GM15510 (cell line): Measurements from ENCODE around the gene MRPL37.

Source experiments
- POLR2A ChIP-seq: IDR thresholded peaks from 3 replicates; pipeline ENCODE4 v1.6.1; 2011; ENCODE audit warnings: borderline replicate concordance; ENCODE audit not compliant: insufficient read length; ENCODE audit errors: extremely low read depth

MRPL37 gene

GRCh38 chr1:54191525-54191924 is 8.4 kb upstream of the MRPL37 start:
- TF ChIP-seq POLR2A: no peak

- TF ChIP-seq POLR2A: no peak
Measured at GRCh38 chr1:54193453-54193852, 6.5 kb upstream of the MRPL37 start.

GRCh38 chr1:54199151-54199764 is 709 bp upstream of the MRPL37 start:
- TF ChIP-seq POLR2A: no peak

- TF ChIP-seq POLR2A: no peak
Measured at GRCh38 chr1:54200519-54200997, 591 bp downstream of the MRPL37 start.

GRCh38 chr1:54204199-54204598 is 4.2 kb downstream of the MRPL37 start:
- TF ChIP-seq POLR2A: no peak

- TF ChIP-seq POLR2A: no peak
Measured at GRCh38 chr1:54207287-54207686, 7.3 kb downstream of the MRPL37 start.

- TF ChIP-seq POLR2A: no peak
Measured at GRCh38 chr1:54212872-54213271, 12.9 kb downstream of the MRPL37 start.

GRCh38 chr1:54215523-54215922 is 15.6 kb downstream of the MRPL37 start:
- TF ChIP-seq POLR2A: no peak

- TF ChIP-seq POLR2A: no peak
Measured at GRCh38 chr1:54218883-54219687, 19.1 kb downstream of the MRPL37 start.

GRCh38 chr1:54219688-54220003 is 19.7 kb downstream of the MRPL37 start:
- TF ChIP-seq POLR2A: no peak

GRCh38 chr1:54220004-54220811 is 20.2 kb downstream of the MRPL37 start:
- TF ChIP-seq POLR2A: no peak

- no peak for TF ChIP-seq POLR2A
Measured at GRCh38 chr1:54221113-54221834, 21.3 kb downstream of the MRPL37 start.

- TF ChIP-seq POLR2A: no peak
Measured at GRCh38 chr1:54221867-54222484, 22.0 kb downstream of the MRPL37 start.

GRCh38 chr1:54222711-54223110 is 22.7 kb downstream of the MRPL37 start:
- no peak for TF ChIP-seq POLR2A
